Kidney (tissue), 14 donors: ENCODE results near the gene FMNL3. TPM values are rescaled to one million over a fixed set of nuclear protein-coding genes. Genes with fewer than 3 reads are reported as not detected.

Experiments used
- DNase-seq, 5 donors: peaks; one replicate each; pipeline ENCODE4 v3.0.0-alpha.2; 2013 to 2020
- FAIRE-seq: peaks from 2 replicates; lab custom pipeline; 2012; peaks lifted over from hg19 to GRCh38; lab: Jason Lieb, UNC
- H3K27ac ChIP-seq, 2 donors: one replicate each; pipeline ENCODE4 v1.7.0; 2013; ENCODE audit warnings: low read depth in 2 of 2, low read length in 2 of 2, inconsistent platforms in 1 of 2
- H3K27me3 ChIP-seq: one replicate; pipeline ENCODE4 v1.7.1; 2013; ENCODE audit warnings: low read length, inconsistent platforms; ENCODE audit not compliant: control insufficient read depth, insufficient read depth
- H3K36me3 ChIP-seq, 3 donors: one replicate each; pipeline versions ENCODE4 v1.7.0 to v1.7.1; 2013; ENCODE audit warnings: low read length in 3 of 3, control low read depth in 1 of 3, inconsistent platforms in 1 of 3; ENCODE audit not compliant: insufficient read depth in 3 of 3, control insufficient read depth in 2 of 3
- H3K4me1 ChIP-seq, 3 donors: one replicate each; pipeline versions ENCODE4 v1.7.0 to v1.7.1; 2013; ENCODE audit warnings: low read length in 3 of 3, inconsistent platforms in 1 of 3, low read depth in 1 of 3; ENCODE audit not compliant: control insufficient read depth in 2 of 3, insufficient read depth in 2 of 3
- H3K4me3 ChIP-seq, 3 donors: one replicate each; pipeline versions ENCODE4 v1.7.0 to v1.8.1; 2013; ENCODE audit warnings: low read length in 3 of 3, control low read depth in 1 of 3, inconsistent platforms in 1 of 3
- H3K9ac ChIP-seq, 3 donors: one replicate each; pipeline versions ENCODE4 v1.7.0 to v1.7.1; 2013; ENCODE audit warnings: low read length in 3 of 3, control low read depth in 1 of 3, inconsistent platforms in 1 of 3
- H3K9me3 ChIP-seq, 3 donors: one replicate each; pipeline versions ENCODE4 v1.7.0 to v1.7.1; 2013; ENCODE audit warnings: low read length in 3 of 3, control low read depth in 1 of 3, inconsistent platforms in 1 of 3; ENCODE audit not compliant: control insufficient read depth in 2 of 3, insufficient read depth in 1 of 3
- intact Hi-C: fragments of 100-400 bp; cut with DNase I; formaldehyde crosslinking; loops from one replicate; pipeline ENCODE4 v1.11.1; 2022
- polyA plus RNA-seq: library from polyadenylated mRNA; stranded (reverse); fragments of 350-450 nt; fragmentation: Illumina TruSeq; extraction: RNeasy Lipid Tissue Mini Kit (QIAGEN cat#74804); gene quantifications from one replicate; pipeline ENCODE4 v1.2.3, GENCODE V29; 2014; ENCODE audit warnings: low read depth, low replicate concordance; ENCODE audit not compliant: insufficient read depth
- total RNA-seq: library from RNA; stranded (reverse); fragmentation: NEBNext Ultra II Directional; extraction: Animal tissue kit (Norgen Biotek cat#: 25700); gene quantifications from one replicate; pipeline ENCODE4 v1.2.1, GENCODE V29; 2021
- TF ChIP-seq, protein P1 (sequence below): IDR thresholded peaks from 3 replicates; pipeline ENCODE4 v1.5.1; 2012; ENCODE audit warnings: mild to moderate bottlenecking, moderate library complexity, borderline replicate concordance; ENCODE audit not compliant: insufficient read depth; ENCODE audit errors: extremely low read depth
- donor health status: control.
- donor health status: control.
- donor health status: control.
- donor health status: control.
- donor health status: control.
- donor health status: DM: yes; HTN: yes; CAD: no.
- donor health status: Normal renal cell carcinoma (clear cell type).

Gene FMNL3
- total and polyA plus RNA-seq, 2 donors from 2014 or later: 6.3 to 25.6 TPM

DNA sequence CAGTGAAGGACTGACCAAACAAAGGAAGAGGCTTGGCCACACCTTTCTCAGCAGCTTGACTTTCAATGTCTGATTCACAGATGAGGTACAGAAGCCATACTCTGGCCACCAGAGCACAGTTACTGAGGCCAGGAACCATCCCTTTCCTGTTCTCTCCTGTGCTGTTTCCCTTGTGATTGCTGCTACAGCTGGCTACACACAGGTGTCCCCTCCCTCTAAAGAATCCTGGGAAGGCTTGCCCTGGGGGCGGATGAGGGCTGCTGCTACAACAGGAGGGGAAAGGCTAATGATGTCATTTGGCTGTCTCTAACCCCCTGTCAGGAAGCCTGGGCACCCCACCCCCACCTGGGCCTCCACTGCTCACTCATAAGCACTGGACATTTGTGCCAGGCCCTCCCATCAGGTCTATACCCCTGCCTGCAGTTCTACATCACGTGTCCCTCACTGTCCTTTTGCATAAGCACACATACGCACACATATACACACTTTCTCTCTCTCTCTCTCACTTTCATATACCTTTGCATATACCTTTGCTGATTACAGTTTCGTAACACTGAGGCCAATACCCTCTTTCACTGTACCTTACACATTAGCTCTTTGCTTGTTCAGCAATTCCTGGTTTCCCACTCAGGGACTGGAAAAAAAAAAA is 42.5 kb downstream of the FMNL3 start:
- H3K27me3 ChIP-seq: no peaks in the 10 kb centered on the region
- no peak overlapping the region for H3K4me3 ChIP-seq
- intact Hi-C loops: no loop called here
- peaks cover 0 to 44% (median 20%) of the 10 kb centered on the region in 3 donors for H3K4me1 ChIP-seq
- peaks cover 0 to 2% (median 0%) of the 10 kb centered on the region in 3 donors for H3K36me3 ChIP-seq
- no peak overlapping the region for H3K9ac ChIP-seq
- peak overlapping the region; percentile 33 to 73 for H3K27ac ChIP-seq
- TF ChIP-seq, protein P1, sequence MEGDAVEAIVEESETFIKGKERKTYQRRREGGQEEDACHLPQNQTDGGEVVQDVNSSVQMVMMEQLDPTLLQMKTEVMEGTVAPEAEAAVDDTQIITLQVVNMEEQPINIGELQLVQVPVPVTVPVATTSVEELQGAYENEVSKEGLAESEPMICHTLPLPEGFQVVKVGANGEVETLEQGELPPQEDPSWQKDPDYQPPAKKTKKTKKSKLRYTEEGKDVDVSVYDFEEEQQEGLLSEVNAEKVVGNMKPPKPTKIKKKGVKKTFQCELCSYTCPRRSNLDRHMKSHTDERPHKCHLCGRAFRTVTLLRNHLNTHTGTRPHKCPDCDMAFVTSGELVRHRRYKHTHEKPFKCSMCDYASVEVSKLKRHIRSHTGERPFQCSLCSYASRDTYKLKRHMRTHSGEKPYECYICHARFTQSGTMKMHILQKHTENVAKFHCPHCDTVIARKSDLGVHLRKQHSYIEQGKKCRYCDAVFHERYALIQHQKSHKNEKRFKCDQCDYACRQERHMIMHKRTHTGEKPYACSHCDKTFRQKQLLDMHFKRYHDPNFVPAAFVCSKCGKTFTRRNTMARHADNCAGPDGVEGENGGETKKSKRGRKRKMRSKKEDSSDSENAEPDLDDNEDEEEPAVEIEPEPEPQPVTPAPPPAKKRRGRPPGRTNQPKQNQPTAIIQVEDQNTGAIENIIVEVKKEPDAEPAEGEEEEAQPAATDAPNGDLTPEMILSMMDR: no peak
- no peak for FAIRE-seq
- DNase-seq: peak in 1 of 5 donors; percentile 43
- H3K9me3 ChIP-seq: no peaks in the 10 kb centered on the region

DNA sequence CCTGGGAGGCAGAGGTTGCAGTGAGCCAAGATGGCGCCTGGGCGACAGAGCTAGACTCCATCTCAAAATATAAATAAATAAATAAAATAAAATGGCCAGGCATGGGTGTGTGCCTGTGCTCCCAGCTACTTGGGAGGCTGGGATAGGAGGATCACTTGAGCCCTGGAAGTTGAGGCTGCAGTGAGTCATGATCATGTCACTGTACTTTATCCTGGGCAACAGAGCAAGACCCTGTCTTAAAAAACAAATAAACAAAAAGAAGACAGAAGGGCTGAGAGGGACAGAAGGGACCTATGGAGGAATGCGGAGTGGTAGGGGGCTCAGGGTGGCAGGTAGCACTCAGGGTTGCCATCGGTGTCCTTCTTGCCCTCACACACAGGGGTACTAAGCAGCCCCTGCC is 43.0 kb downstream of the FMNL3 start:
- peak in 1 of 5 donors; percentile 17 for DNase-seq
- TF ChIP-seq, protein P1: no peak
- peaks cover 0 to 2% (median 0%) of the 10 kb centered on the region in 3 donors for H3K36me3 ChIP-seq
- H3K27me3 ChIP-seq: no peaks in the 10 kb centered on the region
- H3K4me3 ChIP-seq: no peak overlapping the region
- intact Hi-C loops: no loop called here
- H3K27ac ChIP-seq: peak overlapping the region; percentile 73 to 77
- peaks cover 0 to 45% (median 20%) of the 10 kb centered on the region in 3 donors for H3K4me1 ChIP-seq
- no peaks in the 10 kb centered on the region for H3K9me3 ChIP-seq
- no peak overlapping the region for H3K9ac ChIP-seq
- FAIRE-seq: no peak

DNA sequence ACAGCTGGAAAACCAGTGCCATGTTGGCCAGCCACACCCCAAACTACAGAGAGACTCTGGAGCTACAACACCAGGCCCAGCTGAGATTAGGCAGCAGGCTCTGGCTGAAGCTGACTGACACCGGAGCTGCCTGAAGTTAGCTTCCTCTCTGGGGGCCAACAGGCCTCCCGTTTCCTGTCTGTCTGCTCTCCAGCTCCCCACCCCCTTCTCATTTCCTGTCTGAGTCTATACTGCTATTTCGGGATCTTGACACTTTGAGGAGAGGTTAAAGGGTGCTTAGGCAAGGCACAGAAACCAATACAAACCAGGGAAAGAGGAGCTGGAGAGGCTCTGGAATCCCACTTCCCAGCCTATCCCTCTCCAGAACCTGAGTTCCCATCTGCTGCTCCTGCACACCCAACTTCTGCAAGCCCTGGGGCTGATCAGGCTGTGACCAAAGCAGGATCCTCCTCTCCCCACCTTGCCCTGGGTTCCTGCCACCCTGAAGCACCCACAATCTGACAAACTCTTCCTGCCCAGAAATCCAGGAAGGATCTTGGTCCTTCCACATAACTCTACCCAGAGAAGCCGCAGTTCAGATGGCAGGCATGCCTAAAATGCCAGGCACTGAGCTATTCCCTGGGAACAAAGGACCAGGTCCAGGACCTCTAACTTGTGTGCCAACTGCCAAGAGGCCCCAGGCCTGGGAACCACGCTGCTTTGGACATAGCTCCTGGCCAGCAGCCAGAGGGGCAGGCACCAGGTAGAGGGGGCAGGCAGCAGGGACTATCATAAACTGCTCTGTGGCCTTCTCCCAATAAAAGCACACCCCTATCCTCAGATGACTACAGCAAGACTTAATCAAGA is 44.0 kb downstream of the FMNL3 start:
- Histone ChIP-seq H3K4me1 (peaks cover 0 to 45% (median 20%) of the 10 kb centered on the region in 3 donors), H3K9ac (no peak overlapping the region), H3K27me3 (no peaks in the 10 kb centered on the region), H3K36me3 (peaks cover 0 to 2% (median 0%) of the 10 kb centered on the region in 3 donors), H3K4me3 (no peak overlapping the region), H3K27ac (peak overlapping the region; percentile 77 to 93), H3K9me3 (no peaks in the 10 kb centered on the region)
- TF ChIP-seq, protein P1: no peak
- FAIRE-seq (no peak), DNase-seq (peak; percentile 74 to 97 (median 88))
- intact Hi-C loops: no loop called here
